AG09309 (cell line): ENCODE results near the gene MYO10.

ENCODE experiments used
- DNase-seq: peaks from one replicate; pipeline ENCODE4 v3.0.0-alpha.2; 2010; ENCODE audit warnings: low read depth
- H3K4me3 ChIP-seq: 2 replicates; pipeline ENCODE4 v1.5.1; 2011; ENCODE audit warnings: mild to moderate bottlenecking, low read depth, low read length, moderate library complexity; ENCODE audit not compliant: control insufficient read depth
- TF ChIP-seq, protein P1 (sequence below): IDR thresholded peaks from 2 replicates; pipeline ENCODE4 v1.5.1; 2011; ENCODE audit warnings: mild to moderate bottlenecking, low read depth, low read length, inconsistent platforms; ENCODE audit not compliant: insufficient read depth, control insufficient read depth; ENCODE audit errors: missing control alignments

MYO10 gene

GRCh38 chr5:16800477-16800876, 135.6 kb downstream of the MYO10 start:
- no peak for DNase-seq
- TF ChIP-seq, protein P1, sequence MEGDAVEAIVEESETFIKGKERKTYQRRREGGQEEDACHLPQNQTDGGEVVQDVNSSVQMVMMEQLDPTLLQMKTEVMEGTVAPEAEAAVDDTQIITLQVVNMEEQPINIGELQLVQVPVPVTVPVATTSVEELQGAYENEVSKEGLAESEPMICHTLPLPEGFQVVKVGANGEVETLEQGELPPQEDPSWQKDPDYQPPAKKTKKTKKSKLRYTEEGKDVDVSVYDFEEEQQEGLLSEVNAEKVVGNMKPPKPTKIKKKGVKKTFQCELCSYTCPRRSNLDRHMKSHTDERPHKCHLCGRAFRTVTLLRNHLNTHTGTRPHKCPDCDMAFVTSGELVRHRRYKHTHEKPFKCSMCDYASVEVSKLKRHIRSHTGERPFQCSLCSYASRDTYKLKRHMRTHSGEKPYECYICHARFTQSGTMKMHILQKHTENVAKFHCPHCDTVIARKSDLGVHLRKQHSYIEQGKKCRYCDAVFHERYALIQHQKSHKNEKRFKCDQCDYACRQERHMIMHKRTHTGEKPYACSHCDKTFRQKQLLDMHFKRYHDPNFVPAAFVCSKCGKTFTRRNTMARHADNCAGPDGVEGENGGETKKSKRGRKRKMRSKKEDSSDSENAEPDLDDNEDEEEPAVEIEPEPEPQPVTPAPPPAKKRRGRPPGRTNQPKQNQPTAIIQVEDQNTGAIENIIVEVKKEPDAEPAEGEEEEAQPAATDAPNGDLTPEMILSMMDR, result no peak
- no peak overlapping the region for H3K4me3 ChIP-seq

DNA sequence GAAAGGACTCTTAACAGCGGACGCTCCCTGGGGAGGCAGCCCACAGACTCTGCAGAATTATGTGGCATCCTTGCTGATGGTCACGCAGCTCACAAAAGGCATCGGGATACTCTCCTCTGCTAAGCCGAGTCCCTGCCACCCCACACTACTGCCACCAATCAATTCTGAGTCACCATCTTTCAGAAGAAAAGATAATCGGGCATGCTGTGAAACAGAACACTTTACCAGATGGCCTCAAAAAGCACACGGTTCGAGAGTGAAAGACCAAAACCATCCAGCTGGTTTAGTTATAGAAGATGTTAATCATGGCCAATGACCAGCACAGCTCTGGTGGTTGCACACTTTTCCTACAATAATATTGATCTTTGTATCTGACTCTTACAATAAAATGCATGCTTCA, 136.3 kb downstream of the MYO10 start:
- no peak overlapping the region for H3K4me3 ChIP-seq
- no peak for DNase-seq

DNA sequence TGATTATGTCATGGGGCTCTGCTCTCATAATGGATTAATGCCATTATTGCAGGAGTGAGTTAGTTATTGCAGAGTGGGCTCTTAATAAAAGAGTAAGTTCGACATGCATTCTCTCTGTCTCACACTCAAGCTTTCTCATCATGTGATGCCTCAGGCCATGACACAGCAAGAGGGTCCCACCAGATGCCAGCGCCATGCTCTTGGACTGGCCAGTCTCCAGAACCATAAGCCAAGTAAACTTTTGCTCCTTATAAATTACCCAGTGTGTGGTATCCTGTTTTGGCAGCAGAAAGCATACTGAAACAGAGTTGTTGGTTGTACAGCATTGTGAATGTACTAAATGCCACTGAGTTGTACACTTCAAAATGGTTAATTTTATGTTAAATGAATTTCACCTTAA, 138.1 kb downstream of the MYO10 start:
- DNase-seq, result no peak
- TF ChIP-seq, protein P1, result no peak
- no peak overlapping the region for H3K4me3 ChIP-seq

More for the DNA sequence above, 136.3 kb downstream of the MYO10 start:
- TF ChIP-seq, protein P1, result no peak

- no peak for DNase-seq
- TF ChIP-seq, protein P1, result no peak
Observed at GRCh38 chr5:16794269-16794913, 141.7 kb downstream of the MYO10 start.

GRCh38 chr5:16792598-16793275, 143.4 kb downstream of the MYO10 start:
- no peak overlapping the region for H3K4me3 ChIP-seq
- DNase-seq, result no peak
- TF ChIP-seq, protein P1, result no peak

More at GRCh38 chr5:16794269-16794913, 141.7 kb downstream of the MYO10 start:
- H3K4me3 ChIP-seq, result no peak overlapping the region

DNA sequence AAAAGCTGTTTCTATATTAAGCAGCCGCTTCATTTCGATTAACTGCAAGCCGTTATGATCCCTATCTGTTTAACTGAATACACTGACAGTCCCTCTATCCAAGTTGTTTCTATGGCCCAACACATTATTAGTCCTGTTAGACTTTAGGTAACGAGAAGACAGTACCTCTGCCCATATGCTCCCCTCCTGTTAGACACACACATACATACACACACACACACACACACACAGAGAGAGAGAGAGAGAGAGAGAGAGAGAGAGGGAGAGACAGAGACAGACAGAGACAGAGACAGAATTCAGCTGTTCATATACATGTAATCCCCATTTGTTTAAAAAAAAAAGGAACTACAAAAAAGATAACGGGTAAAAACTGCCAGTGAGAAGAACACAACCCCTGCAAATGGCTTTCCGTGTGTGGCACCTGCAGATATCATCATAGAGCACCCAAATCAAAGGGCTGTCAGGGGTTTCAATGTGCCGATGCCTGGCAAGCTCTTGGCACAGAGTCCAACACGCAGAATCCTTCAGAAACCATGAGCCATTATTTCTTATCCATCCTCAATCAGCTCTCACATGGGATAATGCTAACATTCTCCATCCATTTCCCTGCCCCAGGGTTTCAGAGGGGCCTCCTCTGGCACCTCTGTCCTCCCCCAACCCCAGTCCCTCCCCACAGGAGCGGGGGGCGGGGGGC, 144.0 kb downstream of the MYO10 start:
- TF ChIP-seq, protein P1, result no peak
- no peak for DNase-seq
- H3K4me3 ChIP-seq, result no peak overlapping the region
